Measurements from ENCODE around the gene FAM163A. TPM values are rescaled to one million over a fixed set of nuclear protein-coding genes. Genes with fewer than 3 reads are reported as not detected.

Gene FAM163A
- total and polyA plus RNA-seq, 9 of the 15 experiments (the other 6 are each of a cell fraction or from before 2014, with no cell fraction given), result not detected

DNA sequence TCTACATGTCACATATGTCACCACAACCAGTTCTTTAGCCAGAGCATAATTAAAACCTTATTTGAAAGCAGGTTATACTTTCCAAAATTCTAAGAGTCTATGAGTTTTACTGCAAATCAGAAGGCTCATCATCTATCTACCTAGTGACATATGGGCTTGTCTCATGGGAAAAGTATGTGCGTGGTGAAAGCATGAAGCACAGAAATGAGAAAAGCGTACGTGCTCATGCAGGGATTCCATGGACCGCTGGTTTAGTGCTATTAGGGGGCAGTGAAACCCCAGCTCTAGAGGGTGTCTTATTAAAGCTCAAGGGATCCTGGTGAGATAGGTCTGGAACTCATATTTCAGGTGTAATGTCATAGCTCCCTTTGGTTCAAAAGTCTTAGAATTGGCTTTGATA lies 50.2 kb downstream of the FAM163A start:
- no TSS peak for BruUV-seq (replicated peaks)
- no peak for TF ChIP-seq GTF2F1 (IDR thresholded peaks at IDR 0.05; ENCODE audit: low read depth, low read length)
- TF ChIP-seq NBN (IDR thresholded peaks at IDR 0.05; ENCODE audit: low read depth), result no peak
- no peak for TF ChIP-seq ZNF347 (CRISPR knock-in tag; IDR thresholded peaks at IDR 0.05; ENCODE audit: low read depth)
- no peak for TF ChIP-seq ZZZ3 (IDR thresholded peaks at IDR 0.05)
- no peak for FAIRE-seq
- POLR2A ChIA-PET, result no interaction called here
- intact Hi-C loops (cut with micrococcal nuclease) (no loop called here), in situ Hi-C loops (cut with MboI) (no loop called here)
- no peak overlapping the region for H2AFZ ChIP-seq (ENCODE audit: low read depth, low read length)
- no peaks in the 10 kb centered on the region for H3K9me3 ChIP-seq (replicated peaks; ENCODE audit: control insufficient read depth, insufficient read depth, low read depth, low read length)
- ATAC-seq, result no peak
- H3K4me1 ChIP-seq (replicated peaks in 1 of 2; ENCODE audit: control insufficient read depth in 2 of 2, insufficient read depth in 2 of 2, low read length in 2 of 2), result no peaks in the 10 kb centered on the region
- no peaks in the 10 kb centered on the region for H3K79me2 ChIP-seq (ENCODE audit: control insufficient read depth, insufficient read depth, low read length)
- H3K27ac ChIP-seq (ENCODE audit: extremely low read depth, low read depth, low read length), result no peak overlapping the region
- H3K4me2 ChIP-seq (ENCODE audit: insufficient read depth, low read length), result no peak overlapping the region
- no peaks in the 10 kb centered on the region for H3K9me1 ChIP-seq (ENCODE audit: control insufficient read depth, insufficient read depth, low read length)
- H3K36me3 ChIP-seq (ENCODE audit: control insufficient read depth, insufficient read depth, low read length), result no peaks in the 10 kb centered on the region
- no peaks in the 10 kb centered on the region; the same call in 1 of the 2 replicates for H4K20me1 ChIP-seq (replicated peaks; ENCODE audit: control insufficient read depth, insufficient read depth, low read length)
- no peak for DNase-seq (ENCODE audit: extremely low read depth in 1 of 4, low spot score in 3 of 4)
- no peak overlapping the region for H3K9ac ChIP-seq (ENCODE audit: insufficient read depth in 1 of 2, low read depth in 2 of 2, low read length in 2 of 2)
- no peak overlapping the region for H3K4me3 ChIP-seq
- WGBS (ENCODE audit: insufficient coverage, low coverage, missing lambda C conversion rate), result 2% methylated on average over 4 of the region's 4 CpGs
- H3K27me3 ChIP-seq (ENCODE audit: control insufficient read depth in 2 of 2, insufficient read depth in 2 of 2, low read length in 2 of 2), result peaks cover 34 to 53% of the 10 kb centered on the region in 2 experiments
- CTCF ChIA-PET (ENCODE audit: low intra/inter-chr PET ratio), result no interaction called here

DNA sequence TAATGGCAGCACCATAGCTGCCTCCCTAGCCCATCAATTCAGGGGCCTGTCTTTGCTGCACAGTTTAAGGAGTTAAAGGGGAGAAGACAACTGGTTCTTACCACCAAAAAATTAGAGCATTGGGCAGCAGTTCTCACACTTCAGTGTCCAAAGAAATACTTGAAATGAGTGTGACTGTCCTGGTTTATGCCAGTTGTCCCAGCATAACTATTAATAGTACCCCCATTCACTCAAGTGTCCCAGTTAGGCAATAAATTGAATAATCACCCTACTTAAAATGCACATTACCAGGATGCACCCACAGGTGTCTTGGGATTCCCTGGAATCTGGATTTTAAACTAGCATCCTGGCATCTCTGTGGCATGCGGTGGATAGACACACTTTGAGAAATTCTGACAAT lies 51.1 kb downstream of the FAM163A start:
- H3K4me2 ChIP-seq (ENCODE audit: insufficient read depth, low read length), result no peak overlapping the region
- H3K9me1 ChIP-seq (ENCODE audit: control insufficient read depth, insufficient read depth, low read length), result no peaks in the 10 kb centered on the region
- H3K4me1 ChIP-seq (replicated peaks in 1 of 2; ENCODE audit: control insufficient read depth in 2 of 2, insufficient read depth in 2 of 2, low read length in 2 of 2), result no peaks in the 10 kb centered on the region
- H2AFZ ChIP-seq (ENCODE audit: low read depth, low read length), result no peak overlapping the region
- ATAC-seq (no peak), DNase-seq (ENCODE audit: extremely low read depth in 1 of 4, low spot score in 3 of 4) (no peak), FAIRE-seq (no peak)
- peaks cover 35 to 55% of the 10 kb centered on the region in 2 experiments for H3K27me3 ChIP-seq (ENCODE audit: control insufficient read depth in 2 of 2, insufficient read depth in 2 of 2, low read length in 2 of 2)
- ChIA-PET POLR2A (no interaction called here), CTCF (ENCODE audit: low intra/inter-chr PET ratio) (no interaction called here)
- in situ Hi-C loops (cut with MboI), result no loop called here
- no peaks in the 10 kb centered on the region; the same call in 1 of the 2 replicates for H4K20me1 ChIP-seq (replicated peaks; ENCODE audit: control insufficient read depth, insufficient read depth, low read length)
- intact Hi-C loops (cut with micrococcal nuclease), result no loop called here
- H3K27ac ChIP-seq (ENCODE audit: extremely low read depth, low read depth, low read length), result no peak overlapping the region
- H3K9ac ChIP-seq (ENCODE audit: insufficient read depth in 1 of 2, low read depth in 2 of 2, low read length in 2 of 2), result no peak overlapping the region
- H3K79me2 ChIP-seq (ENCODE audit: control insufficient read depth, insufficient read depth, low read length), result no peaks in the 10 kb centered on the region
- BruUV-seq (replicated peaks), result no TSS peak
- WGBS (ENCODE audit: insufficient coverage, low coverage, missing lambda C conversion rate), result 0% methylated on average over 1 of the region's 1 CpG
- H3K9me3 ChIP-seq (replicated peaks; ENCODE audit: control insufficient read depth, insufficient read depth, low read depth, low read length), result no peaks in the 10 kb centered on the region
- no peaks in the 10 kb centered on the region for H3K36me3 ChIP-seq (ENCODE audit: control insufficient read depth, insufficient read depth, low read length)
- no peak overlapping the region for H3K4me3 ChIP-seq
- no peak for TF ChIP-seq NCOA2 (IDR thresholded peaks at IDR 0.05; ENCODE audit: partially characterized antibody in 2 of 2)
- no peak for TF ChIP-seq WHSC1 (IDR thresholded peaks at IDR 0.05; ENCODE audit: low read length)
- TF ChIP-seq PPARD (CRISPR knock-in tag; IDR thresholded peaks at IDR 0.05), result no peak
- TF ChIP-seq ZHX1 (conservative IDR thresholded peaks at IDR 0.05; ENCODE audit: low read length), result no peak
- no peak for TF ChIP-seq COPS2 (conservative IDR thresholded peaks at IDR 0.05)
- no peak for TF ChIP-seq DMBX1 (CRISPR knock-in tag; IDR thresholded peaks at IDR 0.05; ENCODE audit: borderline replicate concordance)
- TF ChIP-seq, protein P1, sequence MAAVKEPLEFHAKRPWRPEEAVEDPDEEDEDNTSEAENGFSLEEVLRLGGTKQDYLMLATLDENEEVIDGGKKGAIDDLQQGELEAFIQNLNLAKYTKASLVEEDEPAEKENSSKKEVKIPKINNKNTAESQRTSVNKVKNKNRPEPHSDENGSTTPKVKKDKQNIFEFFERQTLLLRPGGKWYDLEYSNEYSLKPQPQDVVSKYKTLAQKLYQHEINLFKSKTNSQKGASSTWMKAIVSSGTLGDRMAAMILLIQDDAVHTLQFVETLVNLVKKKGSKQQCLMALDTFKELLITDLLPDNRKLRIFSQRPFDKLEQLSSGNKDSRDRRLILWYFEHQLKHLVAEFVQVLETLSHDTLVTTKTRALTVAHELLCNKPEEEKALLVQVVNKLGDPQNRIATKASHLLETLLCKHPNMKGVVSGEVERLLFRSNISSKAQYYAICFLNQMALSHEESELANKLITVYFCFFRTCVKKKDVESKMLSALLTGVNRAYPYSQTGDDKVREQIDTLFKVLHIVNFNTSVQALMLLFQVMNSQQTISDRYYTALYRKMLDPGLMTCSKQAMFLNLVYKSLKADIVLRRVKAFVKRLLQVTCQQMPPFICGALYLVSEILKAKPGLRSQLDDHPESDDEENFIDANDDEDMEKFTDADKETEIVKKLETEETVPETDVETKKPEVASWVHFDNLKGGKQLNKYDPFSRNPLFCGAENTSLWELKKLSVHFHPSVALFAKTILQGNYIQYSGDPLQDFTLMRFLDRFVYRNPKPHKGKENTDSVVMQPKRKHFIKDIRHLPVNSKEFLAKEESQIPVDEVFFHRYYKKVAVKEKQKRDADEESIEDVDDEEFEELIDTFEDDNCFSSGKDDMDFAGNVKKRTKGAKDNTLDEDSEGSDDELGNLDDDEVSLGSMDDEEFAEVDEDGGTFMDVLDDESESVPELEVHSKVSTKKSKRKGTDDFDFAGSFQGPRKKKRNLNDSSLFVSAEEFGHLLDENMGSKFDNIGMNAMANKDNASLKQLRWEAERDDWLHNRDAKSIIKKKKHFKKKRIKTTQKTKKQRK (IDR thresholded peaks at IDR 0.05; ENCODE audit: borderline replicate concordance, low read depth, low read length), result no peak
